Mononuclear cell (primary cell): ENCODE results near the gene DKK3. TPM values are rescaled to one million over a fixed set of nuclear protein-coding genes. Genes with fewer than 3 reads are reported as not detected.
"Not testable (repeated sequence)": the region's sequence is repeated elsewhere in the genome, so short reads cannot be mapped to it uniquely, and the experiment has no call there.

Experiments used
- H3K27me3 ChIP-seq: 2 replicates; pipeline ENCODE4 v1.6.0; 2011; ENCODE audit warnings: low read length, control low read depth; ENCODE audit not compliant: insufficient read depth
- H3K4me1 ChIP-seq: 2 replicates; pipeline ENCODE4 v1.5.1; 2011; ENCODE audit warnings: mild to moderate bottlenecking, low read length, control low read depth; ENCODE audit not compliant: insufficient read depth
- H3K4me3 ChIP-seq: 2 replicates; pipeline ENCODE4 v1.5.1; 2011; ENCODE audit warnings: mild to moderate bottlenecking, low read length, moderate library complexity
- H3K9me3 ChIP-seq: 2 replicates; pipeline ENCODE4 v1.5.1; 2011; ENCODE audit warnings: low read depth, mild to moderate bottlenecking, control low read depth, low read length
- total RNA-seq: library from RNA; depleted of rRNA; stranded (reverse); fragments of >200 nt; gene quantifications from one replicate; pipeline ENCODE4 v1.2.3, GENCODE V29; 2012

Gene DKK3
- total RNA-seq, 1 donor: 0.73 TPM

- Histone ChIP-seq H3K9me3 (no peaks in the 10 kb centered on the region), H3K4me1 (peaks cover 19% of the 10 kb centered on the region), H3K27me3 (no peaks in the 10 kb centered on the region), H3K4me3 (no peak overlapping the region)
Observed at GRCh38 chr11:12043959-12044791, 35.7 kb upstream of the DKK3 start.

GRCh38 chr11:12043221-12043620 is 34.8 kb upstream of the DKK3 start:
- H3K27me3 ChIP-seq: no peaks in the 10 kb centered on the region
- H3K4me3 ChIP-seq: no peak overlapping the region
- H3K9me3 ChIP-seq: no peaks in the 10 kb centered on the region
- peaks cover 19% of the 10 kb centered on the region for H3K4me1 ChIP-seq

GRCh38 chr11:12042215-12042676 is 33.8 kb upstream of the DKK3 start:
- H3K27me3 ChIP-seq: no peaks in the 10 kb centered on the region
- H3K9me3 ChIP-seq: no peaks in the 10 kb centered on the region
- peaks cover 14% of the 10 kb centered on the region for H3K4me1 ChIP-seq
- no peak overlapping the region for H3K4me3 ChIP-seq

GRCh38 chr11:12040719-12041118 is 32.3 kb upstream of the DKK3 start:
- not testable (repeated sequence) for H3K9me3 ChIP-seq, H3K27me3 ChIP-seq, H3K4me3 ChIP-seq
- peaks cover 14% of the 10 kb centered on the region for H3K4me1 ChIP-seq

- Histone ChIP-seq H3K27me3 (no peaks in the 10 kb centered on the region), H3K4me3 (no peak overlapping the region), H3K9me3 (no peaks in the 10 kb centered on the region), H3K4me1 (no peaks in the 10 kb centered on the region)
Observed at GRCh38 chr11:12032968-12033367, 24.5 kb upstream of the DKK3 start.

GRCh38 chr11:12031856-12032544 is 23.6 kb upstream of the DKK3 start:
- Histone ChIP-seq H3K9me3 (no peaks in the 10 kb centered on the region), H3K27me3 (no peaks in the 10 kb centered on the region), H3K4me3 (no peak overlapping the region), H3K4me1 (no peaks in the 10 kb centered on the region)

GRCh38 chr11:12029738-12030363 is 21.4 kb upstream of the DKK3 start:
- Histone ChIP-seq H3K4me3 (no peak overlapping the region), H3K27me3 (no peaks in the 10 kb centered on the region), H3K4me1 (no peaks in the 10 kb centered on the region), H3K9me3 (no peaks in the 10 kb centered on the region)

- H3K4me3 ChIP-seq: no peak overlapping the region
- H3K4me1 ChIP-seq: no peaks in the 10 kb centered on the region
- H3K9me3 ChIP-seq: no peaks in the 10 kb centered on the region
- H3K27me3 ChIP-seq: no peaks in the 10 kb centered on the region
Observed at GRCh38 chr11:12029119-12029518, 20.7 kb upstream of the DKK3 start.

- no peaks in the 10 kb centered on the region for H3K4me1 ChIP-seq
- H3K4me3 ChIP-seq: no peak overlapping the region
- no peaks in the 10 kb centered on the region for H3K27me3 ChIP-seq
- no peaks in the 10 kb centered on the region for H3K9me3 ChIP-seq
Observed at GRCh38 chr11:12028303-12028702, 19.9 kb upstream of the DKK3 start.

- no peaks in the 10 kb centered on the region for H3K27me3 ChIP-seq
- no peaks in the 10 kb centered on the region for H3K9me3 ChIP-seq
- H3K4me1 ChIP-seq: no peaks in the 10 kb centered on the region
- H3K4me3 ChIP-seq: no peak overlapping the region
Observed at GRCh38 chr11:12026331-12027211, 18.1 kb upstream of the DKK3 start.

- Histone ChIP-seq H3K4me3 (no peak overlapping the region), H3K4me1 (no peaks in the 10 kb centered on the region), H3K27me3 (no peaks in the 10 kb centered on the region), H3K9me3 (no peaks in the 10 kb centered on the region)
Observed at GRCh38 chr11:12024254-12024926, 16.0 kb upstream of the DKK3 start.

- Histone ChIP-seq H3K4me3 (no peak overlapping the region), H3K9me3 (no peaks in the 10 kb centered on the region), H3K4me1 (no peaks in the 10 kb centered on the region), H3K27me3 (no peaks in the 10 kb centered on the region)
Observed at GRCh38 chr11:12023015-12023414, 14.6 kb upstream of the DKK3 start.

- Histone ChIP-seq H3K9me3 (no peaks in the 10 kb centered on the region), H3K4me1 (no peaks in the 10 kb centered on the region), H3K27me3 (no peaks in the 10 kb centered on the region), H3K4me3 (no peak overlapping the region)
Observed at GRCh38 chr11:12020546-12020945, 12.1 kb upstream of the DKK3 start.

GRCh38 chr11:12019866-12020416 is 11.5 kb upstream of the DKK3 start:
- no peaks in the 10 kb centered on the region for H3K27me3 ChIP-seq
- no peaks in the 10 kb centered on the region for H3K9me3 ChIP-seq
- H3K4me1 ChIP-seq: no peaks in the 10 kb centered on the region
- H3K4me3 ChIP-seq: no peak overlapping the region
